ENCODE results near the gene CHMP2A. TPM values are rescaled to one million over a fixed set of nuclear protein-coding genes. Genes with fewer than 3 reads are reported as not detected.
A peak's percentile ranks its signal among the peaks of the same experiment; 100 is the strongest.

Gene CHMP2A
- polyA plus RNA-seq, 1 of the 3 experiments (the other 2 are of a cell fraction) = 381 TPM

DNA sequence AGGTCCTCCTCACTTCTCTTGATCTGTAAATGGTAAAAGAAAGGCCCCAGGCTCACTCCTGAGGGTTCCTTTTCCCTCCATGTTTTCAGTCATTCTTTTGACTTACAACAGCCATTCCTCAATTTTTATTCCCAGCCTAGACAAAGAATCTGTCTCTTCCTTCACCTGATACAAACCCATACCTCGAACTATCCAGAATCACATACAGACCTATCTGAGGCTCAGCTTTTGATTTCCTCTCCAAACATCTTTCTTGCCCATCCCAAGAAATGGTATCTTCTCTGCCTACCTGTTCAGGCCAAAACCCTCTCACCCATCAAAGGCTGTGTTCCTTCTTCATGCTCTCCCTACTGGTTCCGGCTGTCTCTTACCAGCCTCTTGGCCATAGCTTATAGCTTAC lies 2.2 kb downstream of the CHMP2A start:
- Histone ChIP-seq H3K9ac (no peak overlapping the region), H3K4me3 (ENCODE audit: low read depth in 2 of 2, low read length in 1 of 2) (no peak overlapping the region), H4K20me1 (ENCODE audit: insufficient read depth) (peaks cover 33% of the 10 kb centered on the region), H3K27me3 (ENCODE audit: insufficient read depth) (no peaks in the 10 kb centered on the region), H3K9me3 (no peaks in the 10 kb centered on the region), H3K27ac (ENCODE audit: low read depth in 2 of 2, low read length in 1 of 2) (peak overlapping the region in 1 of 2 experiments; percentile 90; a peak in 1 of 4 replicates), H3K4me1 (ENCODE audit: control insufficient read depth in 1 of 2, insufficient read depth in 2 of 2, low read depth in 1 of 2, low read length in 1 of 2) (peaks cover 17 to 40% of the 10 kb centered on the region in 2 experiments; a peak in 3 of 4 replicates), H3K9me2 (no peaks in the 10 kb centered on the region), H3K79me2 (ENCODE audit: insufficient read depth) (peaks cover 63% of the 10 kb centered on the region), H3K36me3 (replicated peaks in 1 of 2; ENCODE audit: control insufficient read depth in 1 of 2, insufficient read depth in 2 of 2, low read length in 1 of 2) (peaks cover 51 to 69% of the 10 kb centered on the region in 2 experiments), H3K4me2 (no peak overlapping the region), H3F3A (replicated peaks; ENCODE audit: insufficient read depth) (peaks cover 62% of the 10 kb centered on the region), H2AFZ (ENCODE audit: low read depth) (no peak overlapping the region)
- TF ChIP-seq POLR2AphosphoS5 (IDR thresholded peaks at IDR 0.05; ENCODE audit: low read depth, low read length) = no peak
- TF ChIP-seq SMC3 (IDR thresholded peaks at IDR 0.05; ENCODE audit: low read depth, low read length) = no peak
- TF ChIP-seq GATA2 (CRISPR knock-in tag; IDR thresholded peaks at IDR 0.05) = no peak
- TF ChIP-seq, protein P1, sequence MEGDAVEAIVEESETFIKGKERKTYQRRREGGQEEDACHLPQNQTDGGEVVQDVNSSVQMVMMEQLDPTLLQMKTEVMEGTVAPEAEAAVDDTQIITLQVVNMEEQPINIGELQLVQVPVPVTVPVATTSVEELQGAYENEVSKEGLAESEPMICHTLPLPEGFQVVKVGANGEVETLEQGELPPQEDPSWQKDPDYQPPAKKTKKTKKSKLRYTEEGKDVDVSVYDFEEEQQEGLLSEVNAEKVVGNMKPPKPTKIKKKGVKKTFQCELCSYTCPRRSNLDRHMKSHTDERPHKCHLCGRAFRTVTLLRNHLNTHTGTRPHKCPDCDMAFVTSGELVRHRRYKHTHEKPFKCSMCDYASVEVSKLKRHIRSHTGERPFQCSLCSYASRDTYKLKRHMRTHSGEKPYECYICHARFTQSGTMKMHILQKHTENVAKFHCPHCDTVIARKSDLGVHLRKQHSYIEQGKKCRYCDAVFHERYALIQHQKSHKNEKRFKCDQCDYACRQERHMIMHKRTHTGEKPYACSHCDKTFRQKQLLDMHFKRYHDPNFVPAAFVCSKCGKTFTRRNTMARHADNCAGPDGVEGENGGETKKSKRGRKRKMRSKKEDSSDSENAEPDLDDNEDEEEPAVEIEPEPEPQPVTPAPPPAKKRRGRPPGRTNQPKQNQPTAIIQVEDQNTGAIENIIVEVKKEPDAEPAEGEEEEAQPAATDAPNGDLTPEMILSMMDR (IDR thresholded peaks at IDR 0.05) = no peak
- TF ChIP-seq YY1 (IDR thresholded peaks at IDR 0.05; ENCODE audit: low read depth) = no peak
- no peak for TF ChIP-seq SIN3A (IDR thresholded peaks at IDR 0.05; ENCODE audit: borderline replicate concordance, low read depth, low read length)
- no peak for TF ChIP-seq GABPA (IDR thresholded peaks at IDR 0.05; ENCODE audit: low read depth)
- TF ChIP-seq TEAD4 (IDR thresholded peaks at IDR 0.05; ENCODE audit: borderline replicate concordance, insufficient read depth) = no peak
- TF ChIP-seq MXI1 (IDR thresholded peaks at IDR 0.05; ENCODE audit: low read depth, low read length) = no peak
- POLR2A ChIA-PET = interaction anchor here (1.2 to 4.3 kb wide), 3 partner anchors 8 to 39 kb away, joined by 3 to 49 read pairs (median 42); partner anchors contain the start of genes TRIM28 and ZBTB45
- 95% methylated on average over 2 of the region's 2 CpGs for WGBS (ENCODE audit: low lambda C conversion rate)
- CTCF ChIA-PET = interaction anchor here (1.5 to 9.1 kb wide), 3 partner anchors 7 to 47 kb away, joined by 3 to 81 read pairs (median 10); partner anchors contain the start of gene ZBTB45
- no peak for DNase-seq

- H3K79me2 ChIP-seq (ENCODE audit: insufficient read depth) = peaks cover 63% of the 10 kb centered on the region
- peaks cover 34% of the 10 kb centered on the region for H4K20me1 ChIP-seq (ENCODE audit: insufficient read depth)
- peaks cover 62% of the 10 kb centered on the region for H3F3A ChIP-seq (replicated peaks; ENCODE audit: insufficient read depth)
- H3K4me1 ChIP-seq (ENCODE audit: control insufficient read depth in 1 of 2, insufficient read depth in 2 of 2, low read depth in 1 of 2, low read length in 1 of 2) = peaks cover 16 to 37% of the 10 kb centered on the region in 2 experiments; a peak in 3 of 4 replicates
- peak; percentile 18 for TF ChIP-seq POLR2AphosphoS5 (IDR thresholded peaks at IDR 0.05; ENCODE audit: low read depth, low read length)
- TF ChIP-seq TEAD4 (IDR thresholded peaks at IDR 0.05; ENCODE audit: borderline replicate concordance, insufficient read depth) = no peak
- no peak for TF ChIP-seq FOXM1 (IDR thresholded peaks at IDR 0.05; ENCODE audit: low read depth)
- no peak for TF ChIP-seq MEF2A (IDR thresholded peaks at IDR 0.05; ENCODE audit: borderline replicate concordance, low read depth)
- TF ChIP-seq USF1 (IDR thresholded peaks at IDR 0.05; ENCODE audit: borderline replicate concordance, low read depth) = no peak
- no peak for TF ChIP-seq EP300 (IDR thresholded peaks at IDR 0.05; ENCODE audit: borderline replicate concordance in 1 of 2, low read depth in 1 of 2, low read length in 1 of 2)
- no peak for DNase-seq
- H3K27me3 ChIP-seq (ENCODE audit: insufficient read depth) = no peaks in the 10 kb centered on the region
- H3K9me3 ChIP-seq = no peaks in the 10 kb centered on the region
- ChIA-PET POLR2A (interaction anchor here (1.0 to 4.3 kb wide), 3 partner anchors 7 to 38 kb away, joined by 3 to 42 read pairs (median 3); partner anchors contain the start of gene TRIM28), CTCF (interaction anchor here (9.1 kb wide), 1 partner anchor 33 kb away, joined by 81 read pairs; the partner anchor contains the start of gene ZBTB45)
- 95% methylated on average over 17 of the region's 18 CpGs for WGBS (ENCODE audit: low lambda C conversion rate)
- H3K4me3 ChIP-seq (ENCODE audit: low read depth in 2 of 2, low read length in 1 of 2) = no peak overlapping the region
- H2AFZ ChIP-seq (ENCODE audit: low read depth) = no peak overlapping the region
- H3K9ac ChIP-seq = no peak overlapping the region
- no peak overlapping the region for H3K4me2 ChIP-seq
- H3K9me2 ChIP-seq = no peaks in the 10 kb centered on the region
- no peak overlapping the region; a peak in 1 of 4 replicates for H3K27ac ChIP-seq (ENCODE audit: low read depth in 2 of 2, low read length in 1 of 2)
- H3K36me3 ChIP-seq (replicated peaks in 1 of 2; ENCODE audit: control insufficient read depth in 1 of 2, insufficient read depth in 2 of 2, low read length in 1 of 2) = peaks cover 53 to 74% of the 10 kb centered on the region in 2 experiments
Measured at GRCh38 chr19:58551577-58552471, 3.1 kb downstream of the CHMP2A start.

Measured in SK-N-SH (cell line).